ENCODE measurements around the gene CSRNP3. TPM values are rescaled to one million over a fixed set of nuclear protein-coding genes. Genes with fewer than 3 reads are reported as not detected.

The CSRNP3 gene
- total RNA-seq, 1 donor from 2014 or later, result 2.3 TPM

DNA sequence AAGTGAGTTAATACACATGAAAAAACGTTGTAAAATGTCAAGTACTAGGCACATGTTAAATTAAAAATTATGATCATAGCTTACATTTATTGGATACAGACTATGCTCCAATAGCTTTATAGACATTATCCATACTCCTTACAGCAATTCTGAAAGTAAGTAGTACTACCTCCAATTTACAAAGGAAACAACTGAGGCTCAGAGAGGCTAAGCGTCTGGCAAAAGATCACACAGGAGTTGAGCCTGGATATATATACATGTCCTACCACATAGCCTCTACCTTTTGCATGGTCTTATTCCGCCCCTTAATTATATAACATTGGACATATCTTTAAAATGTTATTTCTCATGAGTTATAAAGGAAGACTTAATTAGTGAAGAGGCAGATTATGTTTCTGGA, 127.3 kb downstream of the CSRNP3 start:
- intact Hi-C loops (cut with DNase I), result no loop called here

GRCh38 chr2:165601065-165601830, 131.8 kb downstream of the CSRNP3 start:
- Histone ChIP-seq H3K27me3 (ENCODE audit: low read depth) (no peaks in the 10 kb centered on the region), H3K4me3 (no peak overlapping the region), H3K9me3 (no peaks in the 10 kb centered on the region), H3K27ac (no peak overlapping the region), H3K36me3 (no peaks in the 10 kb centered on the region), H3K4me1 (peaks cover 7% of the 10 kb centered on the region)
- ATAC-seq (peak in 1 of 2 donors; percentile 35), DNase-seq (no peak)
- TF ChIP-seq, protein P1, sequence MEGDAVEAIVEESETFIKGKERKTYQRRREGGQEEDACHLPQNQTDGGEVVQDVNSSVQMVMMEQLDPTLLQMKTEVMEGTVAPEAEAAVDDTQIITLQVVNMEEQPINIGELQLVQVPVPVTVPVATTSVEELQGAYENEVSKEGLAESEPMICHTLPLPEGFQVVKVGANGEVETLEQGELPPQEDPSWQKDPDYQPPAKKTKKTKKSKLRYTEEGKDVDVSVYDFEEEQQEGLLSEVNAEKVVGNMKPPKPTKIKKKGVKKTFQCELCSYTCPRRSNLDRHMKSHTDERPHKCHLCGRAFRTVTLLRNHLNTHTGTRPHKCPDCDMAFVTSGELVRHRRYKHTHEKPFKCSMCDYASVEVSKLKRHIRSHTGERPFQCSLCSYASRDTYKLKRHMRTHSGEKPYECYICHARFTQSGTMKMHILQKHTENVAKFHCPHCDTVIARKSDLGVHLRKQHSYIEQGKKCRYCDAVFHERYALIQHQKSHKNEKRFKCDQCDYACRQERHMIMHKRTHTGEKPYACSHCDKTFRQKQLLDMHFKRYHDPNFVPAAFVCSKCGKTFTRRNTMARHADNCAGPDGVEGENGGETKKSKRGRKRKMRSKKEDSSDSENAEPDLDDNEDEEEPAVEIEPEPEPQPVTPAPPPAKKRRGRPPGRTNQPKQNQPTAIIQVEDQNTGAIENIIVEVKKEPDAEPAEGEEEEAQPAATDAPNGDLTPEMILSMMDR (IDR thresholded peaks at IDR 0.05), result no peak
- intact Hi-C loops (cut with DNase I), result no loop called here

More for the DNA sequence above, 127.3 kb downstream of the CSRNP3 start:
- ATAC-seq (no peak), DNase-seq (no peak)
- H3K36me3 ChIP-seq, result no peaks in the 10 kb centered on the region
- TF ChIP-seq, protein P1 (IDR thresholded peaks at IDR 0.05), result no peak
- H3K27ac ChIP-seq, result no peak overlapping the region
- H3K4me1 ChIP-seq, result peaks cover 5% of the 10 kb centered on the region
- no peak overlapping the region for H3K4me3 ChIP-seq
- no peaks in the 10 kb centered on the region for H3K9me3 ChIP-seq
- H3K27me3 ChIP-seq (ENCODE audit: low read depth), result no peaks in the 10 kb centered on the region

- DNase-seq (no peak), ATAC-seq (peak; percentile 50 to 70)
- H3K9me3 ChIP-seq, result no peaks in the 10 kb centered on the region
- H3K27ac ChIP-seq, result no peak overlapping the region
- H3K27me3 ChIP-seq (ENCODE audit: low read depth), result no peaks in the 10 kb centered on the region
- no peak overlapping the region for H3K4me3 ChIP-seq
- H3K36me3 ChIP-seq, result no peaks in the 10 kb centered on the region
- H3K4me1 ChIP-seq, result peaks cover 7% of the 10 kb centered on the region
- TF ChIP-seq, protein P1 (IDR thresholded peaks at IDR 0.05), result no peak
- intact Hi-C loops (cut with DNase I), result no loop called here
Observed at GRCh38 chr2:165601928-165602521, 132.5 kb downstream of the CSRNP3 start.

DNA sequence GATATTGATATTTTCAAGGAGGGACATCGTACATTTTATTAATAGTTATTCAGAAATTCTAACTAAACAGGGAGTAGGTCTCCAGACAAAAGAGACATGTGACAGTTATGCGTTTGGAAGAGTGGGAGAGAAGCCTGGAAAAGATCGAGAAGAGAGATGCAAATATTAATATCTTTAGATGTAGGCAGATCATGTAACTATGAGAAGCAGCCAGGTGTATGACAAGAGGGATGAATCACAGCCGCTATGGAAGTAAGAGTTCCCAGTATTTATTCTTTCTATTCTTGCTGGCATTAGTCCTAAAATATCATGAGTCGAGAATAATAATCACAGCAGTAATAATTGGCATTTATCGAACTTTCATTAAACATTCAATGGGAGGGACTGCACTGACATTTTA, 140.2 kb downstream of the CSRNP3 start:
- no peaks in the 10 kb centered on the region for H3K4me1 ChIP-seq
- no peaks in the 10 kb centered on the region for H3K36me3 ChIP-seq
- H3K27me3 ChIP-seq (ENCODE audit: low read depth), result no peaks in the 10 kb centered on the region
- H3K27ac ChIP-seq, result no peak overlapping the region
- TF ChIP-seq, protein P1 (IDR thresholded peaks at IDR 0.05), result no peak
- H3K9me3 ChIP-seq, result no peaks in the 10 kb centered on the region
- DNase-seq, result no peak
- no peak for ATAC-seq
- intact Hi-C loops (cut with DNase I), result no loop called here
- no peak overlapping the region for H3K4me3 ChIP-seq

DNA sequence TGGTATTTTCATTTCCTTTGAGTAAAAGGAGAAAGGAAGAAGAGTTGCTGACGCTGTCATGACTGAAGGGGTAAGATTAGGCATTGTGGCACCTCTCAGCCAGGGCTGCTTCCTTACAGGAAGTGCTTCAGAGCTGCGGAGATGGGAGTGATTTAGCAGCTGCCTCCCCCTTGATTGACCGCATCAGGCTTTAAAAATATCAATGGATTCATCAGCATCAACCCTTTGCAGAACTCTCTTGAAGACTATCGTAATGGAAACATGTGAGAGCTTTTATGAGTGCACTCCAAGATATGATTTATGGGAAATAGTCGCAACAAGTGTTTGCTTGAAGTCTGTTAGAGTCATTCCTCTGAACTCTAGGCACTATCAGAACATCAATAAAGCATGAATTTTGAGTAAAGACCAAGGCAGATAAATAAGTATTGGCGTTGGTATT, 141.1 kb downstream of the CSRNP3 start:
- ATAC-seq, result peak in 1 of 2 donors; percentile 42
- no peak overlapping the region for H3K27ac ChIP-seq
- H3K36me3 ChIP-seq, result no peaks in the 10 kb centered on the region
- no peaks in the 10 kb centered on the region for H3K9me3 ChIP-seq
- intact Hi-C loops (cut with DNase I), result no loop called here
- no peaks in the 10 kb centered on the region for H3K4me1 ChIP-seq
- H3K27me3 ChIP-seq (ENCODE audit: low read depth), result no peaks in the 10 kb centered on the region
- TF ChIP-seq, protein P1 (IDR thresholded peaks at IDR 0.05), result no peak
- H3K4me3 ChIP-seq, result no peak overlapping the region
- no peak for DNase-seq

All from lower lobe of right lung (tissue), 2 donors.